HG03097 (cell line): ENCODE data around the gene TTYH3.
"Not testable (repeated sequence)": the region's sequence is repeated elsewhere in the genome, so short reads cannot be mapped to it uniquely, and the experiment has no call there.

Source experiments
- ATAC-seq: cut with Tn5 transposase; IDR thresholded peaks from one replicate; pipeline ENCODE4 v1.9.1; 2021; ENCODE audit not compliant: unreplicated experiment, low FRiP score

TTYH3 gene

DNA sequence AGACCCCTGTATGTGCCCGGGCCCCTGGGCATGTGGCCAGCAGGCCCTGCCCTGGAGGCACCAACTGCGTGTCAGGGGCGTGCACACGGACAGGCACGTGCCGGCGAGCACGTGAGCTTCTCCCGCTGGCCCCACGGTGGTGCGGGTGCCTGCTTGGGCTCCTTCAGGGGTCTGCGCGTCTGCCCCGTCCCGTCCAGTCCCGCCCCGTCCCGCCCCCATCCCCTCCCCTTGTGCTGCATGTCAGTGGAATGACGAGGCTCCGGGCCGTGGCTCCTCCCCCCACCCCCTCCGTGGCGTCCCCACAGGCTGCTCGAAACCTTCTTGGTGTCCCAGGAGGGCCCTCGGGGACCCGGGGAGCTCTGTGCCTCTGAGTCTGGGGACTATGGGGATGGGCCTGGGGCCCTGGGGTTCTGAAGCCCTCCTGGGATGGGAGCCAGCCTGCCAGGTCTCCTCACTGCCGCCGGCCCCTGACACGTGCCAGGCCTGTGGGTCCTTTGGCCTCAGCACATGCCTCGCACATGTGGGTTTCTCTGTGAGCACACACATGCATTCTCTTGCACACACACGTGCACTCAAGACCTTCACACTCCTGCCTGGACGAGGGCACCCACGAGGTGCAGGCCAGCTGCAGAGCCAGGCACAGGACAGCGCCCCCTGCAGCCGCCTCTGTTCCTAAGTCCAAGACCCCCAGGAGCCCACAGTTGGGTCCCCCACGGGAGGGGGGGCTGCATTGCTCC lies 28.7 kb downstream of the TTYH3 start:
- ATAC-seq: no peak

GRCh38 chr7:2661096-2661449 lies 29.3 kb downstream of the TTYH3 start:
- no peak for ATAC-seq

- ATAC-seq: no peak
These were observed 30.0 kb downstream of the TTYH3 start for GRCh38 chr7:2661602-2662272.

DNA sequence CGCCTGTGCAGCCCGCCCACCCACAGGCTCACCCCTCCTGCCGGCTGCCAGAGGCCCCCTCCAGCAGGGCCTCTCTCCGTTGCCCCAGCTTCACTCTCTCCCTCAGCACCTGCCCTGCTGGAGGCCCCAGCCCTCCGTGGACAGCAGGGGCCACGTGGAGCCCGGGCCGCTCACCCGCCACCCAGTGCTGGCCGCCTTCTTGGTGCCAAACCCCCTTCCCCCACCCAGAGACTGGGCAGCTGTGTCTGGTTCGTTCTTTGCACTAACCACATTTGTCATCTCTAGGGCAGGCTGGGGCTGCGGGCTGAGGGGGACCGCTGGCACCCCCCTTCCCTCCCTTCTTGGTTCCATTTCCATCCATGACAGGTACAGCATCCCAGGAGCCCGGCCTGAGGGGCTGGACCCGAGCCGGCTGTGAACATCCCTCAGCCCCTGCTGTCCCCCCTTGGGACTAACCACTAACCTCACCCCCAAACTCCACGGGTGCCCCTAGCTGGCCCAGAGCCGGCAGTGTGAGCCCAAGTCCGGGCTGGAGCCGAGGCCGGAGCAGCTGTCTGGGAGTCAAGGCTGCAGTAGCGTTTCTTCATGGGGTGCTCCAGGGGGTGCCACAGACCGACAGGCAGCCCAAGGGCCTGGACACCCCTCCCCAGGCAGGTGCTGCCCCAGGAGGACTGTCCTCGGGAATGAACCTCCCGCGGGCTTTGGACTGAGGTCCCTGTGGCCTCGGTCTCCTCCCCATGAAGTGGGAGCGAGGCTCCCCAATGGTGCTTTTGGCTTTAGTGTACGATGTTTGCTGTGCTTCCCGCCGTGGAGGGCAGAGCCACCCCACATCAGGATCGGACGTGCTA lies 30.7 kb downstream of the TTYH3 start:
- ATAC-seq: no peak

DNA sequence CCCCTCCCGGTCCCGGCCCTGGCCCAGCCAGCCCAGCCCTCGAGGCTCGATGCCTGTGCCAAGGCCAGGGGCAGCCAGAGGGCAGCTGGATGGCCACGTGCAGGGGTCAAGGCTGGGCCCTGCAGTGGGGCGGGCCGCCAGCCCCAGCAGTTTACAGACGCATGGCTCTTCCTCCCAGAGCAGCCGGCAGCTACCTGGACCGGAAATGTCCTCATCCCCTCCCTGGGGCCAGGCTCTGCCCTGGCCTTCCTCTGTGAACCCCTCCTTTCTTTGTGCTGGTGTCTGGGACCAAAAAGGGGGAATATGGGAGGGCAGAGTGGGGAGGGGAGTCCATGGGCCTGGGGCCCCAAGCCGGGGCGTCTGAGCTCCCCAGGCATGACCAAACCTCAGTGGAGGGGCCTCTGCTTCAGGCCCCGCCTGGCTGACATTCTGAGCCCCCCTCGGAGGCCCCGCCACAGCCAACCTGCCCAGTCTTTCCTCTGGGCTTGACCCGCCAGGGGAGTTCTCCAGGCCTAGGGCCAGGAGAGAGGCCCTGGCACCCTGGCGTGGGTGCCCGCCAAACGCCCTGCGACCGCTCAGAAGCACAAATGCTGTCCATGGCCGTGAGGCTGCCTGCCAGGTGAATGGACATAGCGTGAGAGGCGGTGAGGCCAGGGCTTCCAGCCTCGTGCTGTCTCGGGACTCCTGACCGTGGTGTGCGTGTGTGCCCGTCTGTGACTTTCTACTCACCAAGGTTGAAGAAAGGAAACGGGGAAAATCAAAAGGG lies 31.5 kb downstream of the TTYH3 start:
- no peak for ATAC-seq

GRCh38 chr7:2663960-2664359 lies 32.2 kb downstream of the TTYH3 start:
- no peak for ATAC-seq

GRCh38 chr7:2665359-2665791 lies 33.6 kb downstream of the TTYH3 start:
- no peak for ATAC-seq

- ATAC-seq: no peak
These were observed 34.4 kb downstream of the TTYH3 start for GRCh38 chr7:2666155-2666554.

DNA sequence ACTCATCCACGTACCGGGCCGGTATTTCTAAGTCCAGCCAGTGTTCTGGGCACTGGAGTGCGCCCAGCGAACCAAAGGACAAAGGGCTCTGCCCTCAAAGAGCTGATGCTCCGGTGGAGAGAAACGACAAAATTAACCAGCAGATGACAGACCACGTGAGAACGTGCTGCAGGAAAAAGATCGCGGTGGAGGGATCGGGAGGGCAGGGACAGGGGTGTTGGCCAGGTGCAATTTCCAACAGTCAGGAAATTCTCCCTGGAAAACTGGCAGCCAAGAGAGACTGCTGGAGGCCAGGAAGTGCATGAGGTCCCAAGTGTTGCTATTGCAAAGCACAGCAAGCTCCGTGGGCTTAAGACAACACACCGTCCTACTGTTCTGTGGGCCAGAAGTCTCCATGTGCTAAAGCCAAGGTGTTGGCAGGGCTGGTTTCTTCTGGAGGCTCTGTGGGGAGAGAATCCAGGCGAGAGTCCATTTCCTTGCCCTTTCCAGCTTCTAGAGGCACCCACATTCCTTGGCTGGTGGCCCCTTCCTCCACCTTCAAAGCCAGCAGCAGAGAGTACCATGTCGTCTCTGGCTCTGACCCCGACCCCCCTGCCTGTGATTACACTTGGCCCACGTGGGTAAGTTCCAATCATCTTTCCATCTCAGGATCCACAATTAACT lies 34.9 kb downstream of the TTYH3 start:
- no peak for ATAC-seq

- no peak for ATAC-seq
These were observed 36.1 kb downstream of the TTYH3 start for GRCh38 chr7:2667843-2668242.

DNA sequence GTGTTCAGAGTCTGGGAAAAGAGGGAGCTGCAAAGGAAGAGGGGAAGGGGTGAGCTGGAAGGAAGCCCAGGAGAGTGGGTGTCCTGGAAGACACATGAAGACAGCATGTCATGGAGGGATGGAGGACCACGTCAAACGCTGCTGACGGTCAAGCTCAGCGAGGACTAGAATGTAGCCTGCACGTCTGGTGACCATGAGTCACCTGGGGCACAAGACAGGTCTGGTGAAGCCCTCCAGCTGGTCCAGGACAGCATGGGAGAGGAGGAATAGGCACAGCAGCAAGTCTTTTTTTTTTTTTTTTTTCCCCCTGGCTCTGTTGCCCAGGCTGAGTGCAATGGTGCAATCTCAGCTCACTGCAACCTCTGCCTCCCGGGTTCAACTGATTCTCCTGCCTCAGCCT lies 36.6 kb downstream of the TTYH3 start:
- no peak for ATAC-seq

- ATAC-seq: no peak
These were observed 38.4 kb downstream of the TTYH3 start for GRCh38 chr7:2670171-2670570.

GRCh38 chr7:2670720-2671391 lies 39.1 kb downstream of the TTYH3 start:
- no peak for ATAC-seq

- not testable (repeated sequence) for ATAC-seq
These were observed 41.4 kb downstream of the TTYH3 start for GRCh38 chr7:2673214-2673613.

- ATAC-seq: no peak
These were observed 42.1 kb downstream of the TTYH3 start for GRCh38 chr7:2673934-2674333.

- no peak for ATAC-seq
These were observed 43.5 kb downstream of the TTYH3 start for GRCh38 chr7:2675256-2675764.

GRCh38 chr7:2676576-2676975 lies 44.8 kb downstream of the TTYH3 start:
- ATAC-seq: not testable (repeated sequence)

- not testable (repeated sequence) for ATAC-seq
These were observed 46.7 kb downstream of the TTYH3 start for GRCh38 chr7:2678454-2678853.
